PFSK-1 (cell line): ENCODE measurements around the gene GALK1.

Experiments used
- FOXP2 ChIP-seq: optimal IDR thresholded peaks from 2 replicates; pipeline ENCODE3; 2011; ENCODE audit warnings: borderline replicate concordance, control low read depth, inconsistent platforms; ENCODE audit not compliant: insufficient read depth; ENCODE audit errors: extremely low read length, extremely low read depth
- POLR2AphosphoS5 ChIP-seq: IDR thresholded peaks from 2 replicates; pipeline ENCODE4 v1.6.1; 2012; ENCODE audit warnings: low read depth, mild to moderate bottlenecking, control low read depth, low read length, moderate library complexity
- SIN3A ChIP-seq: IDR thresholded peaks from 2 replicates; pipeline ENCODE4 v1.6.1; 2012; ENCODE audit warnings: mild to moderate bottlenecking, low read length, moderate library complexity, borderline replicate concordance; ENCODE audit not compliant: insufficient read depth
- TAF1 ChIP-seq: IDR thresholded peaks from 2 replicates; pipeline ENCODE4 v1.6.1; 2012; ENCODE audit warnings: low read length, control low read depth, borderline replicate concordance; ENCODE audit not compliant: insufficient read depth
- TF ChIP-seq, protein P1 (sequence below), 2 experiments: IDR thresholded peaks; 2 replicates each; pipeline versions ENCODE4 v1.6.1 to v1.8.0; 2011 to 2012; ENCODE audit warnings: low read depth in 2 of 2, low read length in 2 of 2, control low read depth in 1 of 2, inconsistent platforms in 1 of 2, mild to moderate bottlenecking in 1 of 2, moderate library complexity in 1 of 2; ENCODE audit not compliant: insufficient read depth in 1 of 2

The GALK1 gene

GRCh38 chr17:75810216-75810615 is 45.2 kb upstream of the GALK1 start:
- TF ChIP-seq, protein P1, sequence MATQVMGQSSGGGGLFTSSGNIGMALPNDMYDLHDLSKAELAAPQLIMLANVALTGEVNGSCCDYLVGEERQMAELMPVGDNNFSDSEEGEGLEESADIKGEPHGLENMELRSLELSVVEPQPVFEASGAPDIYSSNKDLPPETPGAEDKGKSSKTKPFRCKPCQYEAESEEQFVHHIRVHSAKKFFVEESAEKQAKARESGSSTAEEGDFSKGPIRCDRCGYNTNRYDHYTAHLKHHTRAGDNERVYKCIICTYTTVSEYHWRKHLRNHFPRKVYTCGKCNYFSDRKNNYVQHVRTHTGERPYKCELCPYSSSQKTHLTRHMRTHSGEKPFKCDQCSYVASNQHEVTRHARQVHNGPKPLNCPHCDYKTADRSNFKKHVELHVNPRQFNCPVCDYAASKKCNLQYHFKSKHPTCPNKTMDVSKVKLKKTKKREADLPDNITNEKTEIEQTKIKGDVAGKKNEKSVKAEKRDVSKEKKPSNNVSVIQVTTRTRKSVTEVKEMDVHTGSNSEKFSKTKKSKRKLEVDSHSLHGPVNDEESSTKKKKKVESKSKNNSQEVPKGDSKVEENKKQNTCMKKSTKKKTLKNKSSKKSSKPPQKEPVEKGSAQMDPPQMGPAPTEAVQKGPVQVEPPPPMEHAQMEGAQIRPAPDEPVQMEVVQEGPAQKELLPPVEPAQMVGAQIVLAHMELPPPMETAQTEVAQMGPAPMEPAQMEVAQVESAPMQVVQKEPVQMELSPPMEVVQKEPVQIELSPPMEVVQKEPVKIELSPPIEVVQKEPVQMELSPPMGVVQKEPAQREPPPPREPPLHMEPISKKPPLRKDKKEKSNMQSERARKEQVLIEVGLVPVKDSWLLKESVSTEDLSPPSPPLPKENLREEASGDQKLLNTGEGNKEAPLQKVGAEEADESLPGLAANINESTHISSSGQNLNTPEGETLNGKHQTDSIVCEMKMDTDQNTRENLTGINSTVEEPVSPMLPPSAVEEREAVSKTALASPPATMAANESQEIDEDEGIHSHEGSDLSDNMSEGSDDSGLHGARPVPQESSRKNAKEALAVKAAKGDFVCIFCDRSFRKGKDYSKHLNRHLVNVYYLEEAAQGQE (IDR thresholded peaks at IDR 0.05; ENCODE audit: insufficient read depth in 1 of 2, low read depth in 2 of 2, low read length in 2 of 2), result no peak
- TF ChIP-seq TAF1 (no peak), SIN3A (no peak), POLR2AphosphoS5 (no peak), FOXP2 (no peak)

DNA sequence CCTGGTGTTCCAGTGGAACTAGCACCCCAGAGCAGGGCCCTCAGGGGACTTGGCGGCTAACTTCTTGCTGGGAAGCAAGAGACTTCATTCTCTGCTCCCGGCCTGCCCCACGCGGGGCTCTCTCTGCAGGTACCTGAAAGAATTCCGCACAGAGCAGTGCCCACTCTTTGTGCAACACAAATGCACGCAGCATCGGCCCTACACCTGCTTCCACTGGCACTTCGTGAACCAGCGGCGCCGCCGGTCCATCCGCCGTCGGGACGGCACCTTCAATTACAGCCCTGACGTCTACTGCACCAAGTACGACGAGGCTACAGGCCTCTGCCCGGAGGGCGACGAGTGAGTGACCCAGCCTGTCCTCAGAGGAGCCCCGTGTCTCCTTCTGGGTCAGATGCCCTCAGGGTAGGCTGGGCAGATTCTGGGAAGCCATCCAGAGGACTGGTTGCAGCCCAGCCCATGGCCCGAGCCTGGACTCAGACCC is 44.7 kb upstream of the GALK1 start:
- no peak for TF ChIP-seq FOXP2
- no peak for TF ChIP-seq POLR2AphosphoS5
- no peak for TF ChIP-seq SIN3A
- TF ChIP-seq, protein P1 (IDR thresholded peaks at IDR 0.05; ENCODE audit: insufficient read depth in 1 of 2, low read depth in 2 of 2, low read length in 2 of 2), result no peak

DNA sequence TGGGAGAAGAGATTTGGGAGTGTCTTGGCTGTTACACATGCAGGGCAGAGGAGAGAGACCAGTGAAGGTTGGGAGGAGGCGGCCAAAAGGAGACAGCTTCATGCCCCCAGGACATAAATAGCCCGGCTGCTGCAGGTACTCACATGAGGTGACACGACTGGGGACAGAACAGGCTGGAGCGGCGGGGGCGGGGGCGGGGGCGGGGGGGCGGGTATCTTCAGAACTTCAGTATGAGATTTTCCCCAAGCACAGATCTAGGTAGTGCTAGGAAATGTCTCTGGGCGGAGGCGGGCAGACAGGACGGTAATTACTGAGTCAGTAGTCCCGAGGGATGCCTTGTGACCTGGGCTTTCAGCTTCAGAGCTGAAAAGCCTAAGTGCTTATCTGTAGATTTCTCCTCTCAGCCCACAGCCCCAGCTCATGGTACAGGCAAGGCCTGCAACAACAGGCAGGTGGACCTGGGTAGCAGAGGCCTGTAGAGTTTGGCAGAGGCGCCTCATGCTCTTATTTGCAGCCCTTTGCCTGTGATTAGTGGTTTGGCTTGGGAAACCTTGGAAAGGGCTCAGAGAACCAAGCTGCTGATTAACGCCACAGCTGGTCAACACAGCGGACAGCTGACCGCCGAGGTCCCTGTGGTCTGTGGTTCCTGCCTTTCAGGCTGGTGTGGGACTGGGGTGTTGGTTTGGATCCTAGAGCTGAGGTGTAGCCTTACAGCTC is 44.1 kb upstream of the GALK1 start:
- TF ChIP-seq FOXP2 (no peak), POLR2AphosphoS5 (no peak), SIN3A (no peak), TAF1 (no peak)
- TF ChIP-seq, protein P1 (IDR thresholded peaks at IDR 0.05; ENCODE audit: insufficient read depth in 1 of 2, low read depth in 2 of 2, low read length in 2 of 2), result no peak

- TF ChIP-seq POLR2AphosphoS5 (no peak), SIN3A (no peak), TAF1 (no peak), FOXP2 (no peak)
- TF ChIP-seq, protein P1 (IDR thresholded peaks at IDR 0.05; ENCODE audit: insufficient read depth in 1 of 2, low read depth in 2 of 2, low read length in 2 of 2), result no peak
These were observed 43.5 kb upstream of the GALK1 start for GRCh38 chr17:75808549-75808904.

DNA sequence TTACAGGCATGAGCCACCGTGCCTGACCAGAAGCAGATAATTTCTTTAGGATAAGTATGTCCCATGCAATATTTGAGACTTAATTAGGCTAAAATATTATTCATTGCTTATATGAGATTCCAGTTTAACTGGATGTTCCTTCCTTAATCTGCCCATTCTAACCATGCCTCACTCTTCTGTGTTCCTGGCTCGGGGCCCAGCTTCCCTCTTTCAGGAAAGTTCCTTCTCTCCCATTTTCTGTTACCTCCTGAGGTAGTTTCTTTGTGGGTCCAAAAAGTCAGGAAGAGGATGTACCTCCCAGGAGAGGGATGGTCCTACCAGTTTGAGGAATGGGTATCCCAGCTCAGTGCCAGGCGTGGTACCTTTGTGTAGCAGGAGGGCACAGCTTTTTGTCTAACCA is 42.9 kb upstream of the GALK1 start:
- TF ChIP-seq TAF1 (no peak), FOXP2 (no peak), SIN3A (no peak), POLR2AphosphoS5 (no peak)
- TF ChIP-seq, protein P1 (IDR thresholded peaks at IDR 0.05; ENCODE audit: insufficient read depth in 1 of 2, low read depth in 2 of 2, low read length in 2 of 2), result no peak
